ENCODE data around the gene TC2N.

TC2N gene

DNA sequence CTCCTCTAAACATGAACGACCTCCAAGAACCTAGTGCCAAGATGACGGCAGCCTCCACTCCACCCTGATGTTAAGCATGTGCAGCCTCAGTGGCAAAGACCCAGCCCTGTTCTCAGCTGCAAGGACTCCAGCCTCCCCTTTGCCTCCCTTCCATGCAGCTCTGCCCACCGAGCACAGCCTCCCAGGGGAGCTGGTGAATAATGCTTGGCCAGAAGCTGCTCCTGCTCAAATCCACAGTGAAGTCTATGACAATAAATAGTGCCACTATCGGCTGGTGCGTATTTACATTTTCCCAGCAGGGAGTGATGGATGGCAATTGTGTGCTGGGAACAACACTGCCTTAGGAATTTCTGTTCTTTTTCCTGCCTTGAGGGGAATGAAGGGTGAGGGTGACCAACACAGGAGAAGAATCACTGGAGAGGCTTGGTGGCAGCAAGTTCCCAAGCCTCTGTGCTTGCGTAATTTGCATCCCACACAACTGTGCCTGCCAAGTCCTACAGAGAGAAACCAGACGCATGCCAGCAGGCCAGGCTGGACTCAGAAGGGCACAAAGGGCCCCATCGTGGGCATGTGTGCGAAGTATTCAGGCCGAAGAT lies 29.9 kb upstream of the TC2N start:
- TF ChIP-seq, protein P1, sequence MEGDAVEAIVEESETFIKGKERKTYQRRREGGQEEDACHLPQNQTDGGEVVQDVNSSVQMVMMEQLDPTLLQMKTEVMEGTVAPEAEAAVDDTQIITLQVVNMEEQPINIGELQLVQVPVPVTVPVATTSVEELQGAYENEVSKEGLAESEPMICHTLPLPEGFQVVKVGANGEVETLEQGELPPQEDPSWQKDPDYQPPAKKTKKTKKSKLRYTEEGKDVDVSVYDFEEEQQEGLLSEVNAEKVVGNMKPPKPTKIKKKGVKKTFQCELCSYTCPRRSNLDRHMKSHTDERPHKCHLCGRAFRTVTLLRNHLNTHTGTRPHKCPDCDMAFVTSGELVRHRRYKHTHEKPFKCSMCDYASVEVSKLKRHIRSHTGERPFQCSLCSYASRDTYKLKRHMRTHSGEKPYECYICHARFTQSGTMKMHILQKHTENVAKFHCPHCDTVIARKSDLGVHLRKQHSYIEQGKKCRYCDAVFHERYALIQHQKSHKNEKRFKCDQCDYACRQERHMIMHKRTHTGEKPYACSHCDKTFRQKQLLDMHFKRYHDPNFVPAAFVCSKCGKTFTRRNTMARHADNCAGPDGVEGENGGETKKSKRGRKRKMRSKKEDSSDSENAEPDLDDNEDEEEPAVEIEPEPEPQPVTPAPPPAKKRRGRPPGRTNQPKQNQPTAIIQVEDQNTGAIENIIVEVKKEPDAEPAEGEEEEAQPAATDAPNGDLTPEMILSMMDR (IDR thresholded peaks at IDR 0.05), result no peak
- Histone ChIP-seq H3K27ac (peak overlapping the region; percentile 79 to 95), H3K4me3 (peak overlapping the region; percentile 45)
- DNase-seq (ENCODE audit: low spot score), result peak; percentile 94

DNA sequence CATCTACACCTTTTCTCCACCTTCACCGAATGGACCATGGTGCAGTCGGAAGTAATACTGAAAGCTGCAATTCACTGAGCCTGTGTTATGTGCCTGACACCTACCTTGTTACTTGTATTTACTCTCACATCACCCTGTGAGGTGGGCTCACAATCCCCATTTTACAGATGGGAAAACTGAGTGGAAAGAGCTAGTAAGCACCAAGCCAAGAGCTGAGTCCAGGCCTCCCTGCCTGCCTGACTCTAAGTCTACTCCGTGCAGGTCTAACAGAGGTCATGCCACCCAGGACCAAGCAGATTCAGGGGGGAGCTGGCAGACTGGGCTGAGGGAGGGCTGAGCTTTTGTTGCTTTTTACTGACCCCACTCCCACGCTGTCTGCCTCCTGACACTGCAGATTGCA lies 29.1 kb upstream of the TC2N start:
- peak overlapping the region; percentile 45 for H3K4me3 ChIP-seq
- TF ChIP-seq, protein P1 (IDR thresholded peaks at IDR 0.05), result no peak
- H3K27ac ChIP-seq, result peak overlapping the region; percentile 79 to 95

DNA sequence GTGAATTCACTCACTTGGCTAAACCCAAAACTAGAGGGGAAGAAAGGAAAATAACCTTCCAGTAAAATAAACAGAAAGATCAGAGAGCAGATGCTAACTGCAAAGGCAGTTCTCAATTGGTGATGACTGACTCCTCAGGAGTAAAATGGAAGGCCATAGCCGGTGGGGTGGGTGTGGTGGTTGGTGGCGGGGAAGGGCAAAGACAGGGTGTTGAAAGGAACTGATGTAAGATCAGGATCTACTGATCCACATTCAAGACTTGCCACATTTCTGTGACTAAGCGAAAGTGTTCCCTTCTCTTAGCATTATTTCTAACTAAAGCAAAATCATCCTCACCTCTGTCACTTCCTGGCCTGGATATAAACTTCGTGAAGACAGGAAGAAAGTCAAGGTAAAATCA lies 26.3 kb upstream of the TC2N start:
- TF ChIP-seq, protein P1 (IDR thresholded peaks at IDR 0.05), result no peak
- peak overlapping the region; percentile 71 to 86 for H3K27ac ChIP-seq
- no peak overlapping the region for H3K4me3 ChIP-seq
- no peak for DNase-seq (ENCODE audit: low spot score)

More for the DNA sequence above, 29.1 kb upstream of the TC2N start:
- no peak for DNase-seq (ENCODE audit: low spot score)

DNA sequence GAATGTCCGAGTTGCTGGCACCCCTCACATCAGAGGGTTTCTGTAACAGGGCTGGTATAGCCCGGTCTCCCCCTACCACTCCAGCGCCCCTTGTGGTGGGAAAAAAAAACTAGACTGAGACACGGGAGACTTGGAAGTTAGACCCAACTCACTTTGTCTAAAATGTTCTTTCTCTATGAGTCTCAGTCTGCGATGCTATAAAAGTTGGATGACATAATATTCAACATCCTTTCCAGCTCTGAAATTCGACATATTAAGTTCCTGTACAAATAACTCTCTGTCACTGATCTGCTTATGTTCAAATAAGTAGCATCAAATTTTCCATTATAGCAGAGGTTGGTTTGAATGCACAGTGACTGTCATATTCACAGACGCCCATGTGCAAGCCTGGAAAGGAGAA lies 25.7 kb upstream of the TC2N start:
- Histone ChIP-seq H3K27ac (peak overlapping the region; percentile 71 to 86), H3K4me3 (no peak overlapping the region)
- TF ChIP-seq, protein P1 (IDR thresholded peaks at IDR 0.05), result no peak
- DNase-seq (ENCODE audit: low spot score), result no peak

DNA sequence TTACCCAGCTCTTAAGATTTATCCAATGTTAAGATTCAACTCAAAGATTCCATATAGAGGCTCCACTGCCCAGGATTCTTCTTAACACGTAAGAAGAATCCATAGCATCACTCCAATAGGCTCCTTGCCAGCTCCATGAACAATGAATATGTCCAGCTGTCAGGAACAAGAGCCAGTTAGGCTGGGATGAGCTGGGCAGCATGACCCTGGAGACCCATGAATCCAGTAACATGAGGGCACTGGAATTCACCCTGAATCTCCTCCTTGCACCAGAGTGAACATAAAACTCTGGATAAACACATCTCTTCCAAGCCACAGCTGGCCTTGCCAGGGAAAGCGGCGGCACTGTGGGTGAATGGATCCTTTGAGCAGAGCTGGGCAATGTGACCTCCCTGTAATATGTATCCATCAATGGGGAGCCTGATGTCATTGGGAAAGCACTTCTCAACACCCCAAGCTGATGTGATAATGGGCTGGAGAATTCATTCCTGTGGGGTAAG lies 24.4 kb upstream of the TC2N start:
- no peak for DNase-seq (ENCODE audit: low spot score)
- H3K27ac ChIP-seq, result peak overlapping the region; percentile 71 to 86
- H3K4me3 ChIP-seq, result no peak overlapping the region
- TF ChIP-seq, protein P1 (IDR thresholded peaks at IDR 0.05), result no peak

DNA sequence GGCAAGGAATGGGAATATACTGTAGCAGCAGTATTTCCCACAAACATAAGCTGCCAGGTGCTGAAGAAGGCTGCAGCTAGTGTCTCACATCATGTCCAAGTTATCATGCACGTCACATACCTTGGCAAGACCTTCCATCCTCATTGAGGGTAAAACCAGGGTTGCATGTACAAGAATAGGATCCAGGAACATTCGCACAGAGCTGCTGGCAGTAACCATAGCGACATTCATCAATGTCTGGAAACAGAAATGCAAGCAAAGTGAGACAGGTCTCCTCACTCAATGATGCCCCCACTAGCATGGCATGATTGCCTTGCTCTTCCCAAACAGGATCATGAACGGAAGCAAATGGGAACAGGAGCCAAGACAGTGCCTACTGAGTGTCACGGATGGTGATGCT lies 23.8 kb upstream of the TC2N start:
- DNase-seq (ENCODE audit: low spot score), result no peak
- H3K27ac ChIP-seq, result peak overlapping the region; percentile 74 to 86
- TF ChIP-seq, protein P1 (IDR thresholded peaks at IDR 0.05), result no peak
- H3K4me3 ChIP-seq, result no peak overlapping the region

DNA sequence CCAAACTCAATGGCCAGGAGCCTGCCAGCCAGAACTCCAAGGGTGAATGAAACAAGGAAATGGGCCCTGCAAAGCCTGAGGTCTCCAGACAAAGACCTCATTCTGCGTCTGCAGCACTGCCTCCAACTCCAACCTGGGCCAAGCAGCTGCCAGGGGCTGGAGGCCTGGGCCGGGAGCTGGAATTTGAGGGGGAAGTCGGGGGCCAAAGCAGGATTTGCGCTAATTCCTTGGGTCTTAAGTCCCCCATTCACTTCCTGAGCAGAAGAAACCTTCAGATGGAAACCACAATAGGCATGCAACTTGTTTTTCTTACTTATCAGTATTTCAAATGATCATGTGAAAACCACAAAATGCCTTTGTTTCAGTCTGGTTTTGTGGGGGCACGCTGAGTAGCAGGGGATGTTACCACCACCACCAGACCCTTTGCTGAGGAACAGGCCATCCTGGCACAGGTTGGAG lies 23.0 kb upstream of the TC2N start:
- DNase-seq (ENCODE audit: low spot score), result no peak
- Histone ChIP-seq H3K27ac (peak overlapping the region; percentile 74 to 86), H3K4me3 (no peak overlapping the region)
- TF ChIP-seq, protein P1 (IDR thresholded peaks at IDR 0.05), result no peak

Measured in coronary artery (tissue), 2 donors.